Measurements from ENCODE around the gene GLI3.

GLI3 gene

DNA sequence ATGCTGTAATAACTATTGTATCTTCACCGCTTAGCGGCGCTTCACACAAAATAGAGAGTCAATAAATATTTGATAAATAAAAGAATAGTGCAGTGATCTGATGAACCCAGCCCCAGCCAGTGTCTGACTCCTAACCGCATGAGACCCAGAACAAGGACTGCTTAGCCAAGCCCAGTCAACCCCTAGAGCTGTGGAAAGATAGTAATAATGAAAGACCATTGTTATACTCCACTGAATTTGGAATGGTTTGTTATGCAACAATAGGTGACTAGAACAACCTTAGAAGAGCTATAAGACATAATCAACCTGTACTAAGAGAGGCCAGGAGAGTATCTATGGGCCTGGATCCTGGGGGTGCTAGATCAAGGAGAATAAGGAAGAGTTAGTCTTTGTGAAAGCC, 303.6 kb downstream of the GLI3 start:
- Histone ChIP-seq H3K9me3 (ENCODE audit: severe bottlenecking) (no peaks in the 10 kb centered on the region), H3K4me3 (ENCODE audit: low read depth, low read length) (no peak overlapping the region), H3K36me3 (no peaks in the 10 kb centered on the region), H3K27ac (no peak overlapping the region), H3K27me3 (ENCODE audit: insufficient read depth, low read depth, severe bottlenecking) (peaks cover 26% of the 10 kb centered on the region)
- no peak for DNase-seq
- no peak for TF ChIP-seq CTCF (IDR thresholded peaks at IDR 0.05; ENCODE audit: low read depth, low read length)

GRCh38 chr7:41931263-41931646, 305.8 kb downstream of the GLI3 start:
- no peak overlapping the region for H3K4me3 ChIP-seq (ENCODE audit: low read depth, low read length)
- no peak for DNase-seq
- no peaks in the 10 kb centered on the region for H3K36me3 ChIP-seq
- H3K9me3 ChIP-seq (ENCODE audit: severe bottlenecking) = no peaks in the 10 kb centered on the region
- no peak overlapping the region for H3K27ac ChIP-seq
- peaks cover 39% of the 10 kb centered on the region for H3K27me3 ChIP-seq (ENCODE audit: insufficient read depth, low read depth, severe bottlenecking)
- TF ChIP-seq CTCF (IDR thresholded peaks at IDR 0.05; ENCODE audit: low read depth, low read length) = no peak

- H3K9me3 ChIP-seq (ENCODE audit: severe bottlenecking) = no peaks in the 10 kb centered on the region
- no peak overlapping the region for H3K27ac ChIP-seq
- no peaks in the 10 kb centered on the region for H3K36me3 ChIP-seq
- no peak for DNase-seq
- TF ChIP-seq CTCF (IDR thresholded peaks at IDR 0.05; ENCODE audit: low read depth, low read length) = no peak
- no peak overlapping the region for H3K4me3 ChIP-seq (ENCODE audit: low read depth, low read length)
- H3K27me3 ChIP-seq (ENCODE audit: insufficient read depth, low read depth, severe bottlenecking) = peaks cover 44% of the 10 kb centered on the region
These were observed 306.3 kb downstream of the GLI3 start for GRCh38 chr7:41930538-41931262.

- no peaks in the 10 kb centered on the region for H3K36me3 ChIP-seq
- no peak overlapping the region for H3K4me3 ChIP-seq (ENCODE audit: low read depth, low read length)
- no peak for DNase-seq
- H3K9me3 ChIP-seq (ENCODE audit: severe bottlenecking) = no peaks in the 10 kb centered on the region
- no peak overlapping the region for H3K27ac ChIP-seq
- TF ChIP-seq CTCF (IDR thresholded peaks at IDR 0.05; ENCODE audit: low read depth, low read length) = no peak
- peaks cover 50% of the 10 kb centered on the region for H3K27me3 ChIP-seq (ENCODE audit: insufficient read depth, low read depth, severe bottlenecking)
These were observed 308.2 kb downstream of the GLI3 start for GRCh38 chr7:41928781-41929180.

DNA sequence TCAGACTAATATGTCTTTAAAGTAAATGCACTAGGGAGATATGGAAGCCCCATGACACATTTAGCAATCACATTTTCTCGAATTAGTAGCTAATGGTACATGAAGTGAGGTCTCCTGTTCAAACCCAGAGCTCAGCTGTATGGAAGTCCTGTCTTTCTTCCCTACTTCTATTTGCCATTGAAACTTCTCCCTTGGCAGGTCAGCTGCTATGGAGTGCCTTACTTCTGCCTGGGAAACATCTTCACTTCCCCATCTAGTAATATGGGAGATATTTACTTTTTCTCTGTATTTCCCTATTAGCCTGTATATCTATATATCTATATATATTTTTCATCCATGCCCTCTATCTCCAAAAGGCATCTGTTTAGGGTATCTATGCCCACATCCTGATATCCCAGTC, 308.8 kb downstream of the GLI3 start:
- Histone ChIP-seq H3K4me3 (ENCODE audit: low read depth, low read length) (no peak overlapping the region), H3K27me3 (ENCODE audit: insufficient read depth, low read depth, severe bottlenecking) (peaks cover 56% of the 10 kb centered on the region), H3K27ac (no peak overlapping the region), H3K9me3 (ENCODE audit: severe bottlenecking) (no peaks in the 10 kb centered on the region), H3K36me3 (no peaks in the 10 kb centered on the region)
- no peak for TF ChIP-seq CTCF (IDR thresholded peaks at IDR 0.05; ENCODE audit: low read depth, low read length)
- no peak for DNase-seq

DNA sequence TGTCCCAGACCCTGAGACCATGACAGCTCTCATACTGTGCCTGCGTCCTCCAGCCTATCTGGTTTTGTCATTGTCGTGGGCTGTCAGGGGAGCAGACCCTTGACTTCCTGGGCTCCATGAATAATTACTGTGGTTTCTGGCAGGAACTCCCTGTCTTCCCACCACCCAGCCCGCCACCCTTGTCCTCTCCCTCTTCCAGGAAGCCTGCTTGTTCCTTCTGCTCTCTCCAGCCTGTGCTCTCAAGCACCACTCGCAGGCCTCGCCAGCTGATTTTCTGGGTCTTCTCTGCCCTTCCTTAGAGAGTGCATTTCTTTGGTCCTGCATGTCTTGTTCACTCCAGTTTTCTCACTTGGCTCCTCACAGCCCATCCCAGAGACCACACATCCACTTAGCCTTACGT, 309.6 kb downstream of the GLI3 start:
- DNase-seq = no peak
- Histone ChIP-seq H3K36me3 (no peaks in the 10 kb centered on the region), H3K27ac (no peak overlapping the region), H3K27me3 (ENCODE audit: insufficient read depth, low read depth, severe bottlenecking) (peaks cover 59% of the 10 kb centered on the region), H3K9me3 (ENCODE audit: severe bottlenecking) (no peaks in the 10 kb centered on the region), H3K4me3 (ENCODE audit: low read depth, low read length) (no peak overlapping the region)
- TF ChIP-seq CTCF (IDR thresholded peaks at IDR 0.05; ENCODE audit: low read depth, low read length) = no peak
